IPS-NIHi7 (cell line): ENCODE data around the gene CCL23.
A peak's percentile ranks its signal among the peaks of the same experiment; 100 is the strongest.

Experiments
- DNase-seq: peaks from one replicate; pipeline ENCODE4 v3.0.0; 2012; ENCODE audit warnings: mixed read lengths; ENCODE audit errors: extremely low spot score

The CCL23 gene

DNA sequence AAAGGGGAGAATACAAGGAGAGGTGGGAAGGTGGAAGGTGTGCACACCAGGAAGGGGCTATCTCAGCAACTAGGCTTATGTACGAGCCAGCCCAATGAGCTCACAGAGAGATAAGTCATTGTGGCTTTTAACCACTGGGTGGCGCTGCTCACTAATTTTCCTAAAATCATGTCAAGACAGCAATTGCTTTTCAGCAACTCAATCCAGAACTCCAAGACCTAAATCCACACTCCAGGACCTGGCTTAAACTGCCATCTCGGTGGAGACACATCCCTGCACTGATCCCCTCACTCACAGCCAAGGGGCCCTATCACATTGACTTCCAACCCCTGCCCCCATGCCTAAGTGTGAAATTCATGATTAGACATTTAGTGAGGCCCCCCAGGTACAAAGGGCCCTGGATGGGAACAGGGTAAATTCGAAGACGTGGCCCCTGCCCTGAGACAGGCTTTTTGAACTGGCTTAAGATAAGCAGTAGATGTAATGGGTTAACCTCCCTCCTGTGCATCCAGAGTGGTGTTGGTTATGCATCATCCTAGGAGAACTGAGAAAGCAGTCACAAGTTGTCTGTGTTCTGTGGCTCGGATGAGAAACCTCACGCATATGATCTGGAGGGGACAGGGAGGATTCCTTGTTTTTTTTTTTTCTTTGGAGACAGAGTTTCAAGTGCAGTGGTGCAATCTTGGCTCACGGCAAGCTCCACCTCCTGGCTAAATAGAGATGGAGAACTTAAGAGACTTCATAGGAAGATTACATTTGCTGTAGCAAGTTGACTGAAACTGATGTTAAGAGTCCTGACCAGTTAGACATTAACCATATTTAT lies 48.0 kb downstream of the CCL23 start:
- DNase-seq, result peak; percentile 78

DNA sequence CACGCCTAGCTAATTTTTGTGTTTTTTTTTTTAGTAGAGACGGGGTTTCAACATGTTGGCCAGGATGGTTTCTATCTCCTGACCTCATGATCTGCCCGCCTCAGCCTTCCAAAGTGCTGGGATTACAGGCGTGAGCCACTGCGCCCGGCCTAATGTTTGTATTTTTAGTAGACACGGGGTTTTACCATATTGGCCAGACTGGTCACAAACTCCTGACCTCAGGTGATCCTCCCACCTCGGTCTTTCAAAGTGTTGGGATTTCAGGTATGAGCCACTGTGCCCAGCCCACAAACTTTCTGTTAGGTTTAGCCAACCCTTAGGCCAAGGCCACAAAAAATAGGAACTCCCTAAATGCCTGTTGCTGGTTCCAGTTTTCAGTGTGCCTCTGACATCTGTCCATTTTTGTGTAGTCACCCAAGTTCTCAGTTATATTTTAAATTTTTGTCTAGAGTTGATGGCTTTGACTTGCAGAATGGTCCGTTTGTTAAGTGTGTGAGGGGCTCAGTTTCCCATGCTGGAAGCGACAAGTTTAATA lies 49.2 kb downstream of the CCL23 start:
- DNase-seq, result no peak

DNA sequence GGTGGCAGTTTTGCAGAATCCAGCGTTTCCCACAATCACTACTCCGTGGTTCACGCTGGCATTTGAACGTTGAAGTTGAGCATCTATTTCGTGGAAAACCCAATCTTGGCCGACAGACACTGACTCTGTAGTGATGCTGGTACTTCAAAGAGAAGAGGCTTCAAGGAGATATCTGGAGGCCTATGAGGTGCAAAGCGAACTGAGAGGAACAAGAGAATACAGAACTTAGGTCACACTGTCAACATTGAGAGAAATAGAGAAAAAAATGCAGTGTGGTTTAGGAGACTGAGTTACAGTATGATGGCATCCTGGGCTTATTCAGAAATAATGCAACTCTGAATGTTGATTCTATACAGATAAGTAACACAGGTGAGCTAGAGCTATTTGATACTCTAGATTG lies 52.5 kb downstream of the CCL23 start:
- DNase-seq, result no peak

DNA sequence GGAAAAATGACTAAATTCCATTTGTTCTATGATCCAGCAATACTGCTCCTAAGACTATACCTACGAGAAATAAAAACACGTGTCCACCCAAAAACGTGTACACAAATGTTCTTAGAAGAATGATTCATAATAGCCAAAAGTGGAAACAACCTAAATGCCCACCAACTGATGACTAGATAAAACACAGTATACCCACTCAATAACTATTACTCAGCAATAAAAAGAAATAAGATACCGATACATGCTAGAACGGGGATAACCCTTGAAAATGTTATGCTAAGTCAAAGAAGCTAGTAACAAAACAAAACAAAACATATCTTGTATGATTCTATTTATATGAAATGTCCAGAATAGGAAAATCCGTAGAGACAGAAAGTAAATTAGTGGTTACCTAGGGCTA lies 54.1 kb downstream of the CCL23 start:
- no peak for DNase-seq
